HL-60/S4 (cell line): ENCODE data around the gene PLGLB1.
"Not testable (repeated sequence)": the region's sequence is repeated elsewhere in the genome, so short reads cannot be mapped to it uniquely, and the experiment has no call there.

Experiments
- in situ Hi-C: fragments of 300-500 bp; cut with MboI; formaldehyde crosslinking; loops from 2 replicates; pipeline ENCODE4 v1.14.3; 2022; ENCODE audit warnings: low sequenced_read_pairs

PLGLB1 gene

DNA sequence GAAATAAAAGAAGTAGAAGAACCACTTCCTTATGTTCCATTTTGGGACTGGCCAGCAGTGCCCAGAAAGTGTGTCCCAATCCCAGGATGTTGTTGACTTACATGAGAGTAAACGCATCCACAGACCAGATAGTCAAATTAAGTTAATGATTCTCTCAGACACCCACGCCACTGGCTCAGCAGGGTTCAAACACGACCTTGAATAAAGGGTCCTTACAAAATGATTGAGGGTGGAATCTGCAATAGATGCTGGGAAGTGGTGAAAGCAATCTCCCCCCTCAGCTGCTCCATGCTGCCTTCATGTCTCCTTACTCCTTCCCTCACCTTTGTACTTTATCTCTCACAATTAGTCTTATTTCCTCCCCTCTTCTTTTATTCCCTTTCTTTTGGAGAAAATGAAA lies at the start of gene PLGLB1:
TSS of gene PLGLB1 (minus strand) at position 101 of the 400 bp plus-strand sequence. CDS start at position 40, 61 bp downstream.
- in situ Hi-C loops = not testable (repeated sequence)

DNA sequence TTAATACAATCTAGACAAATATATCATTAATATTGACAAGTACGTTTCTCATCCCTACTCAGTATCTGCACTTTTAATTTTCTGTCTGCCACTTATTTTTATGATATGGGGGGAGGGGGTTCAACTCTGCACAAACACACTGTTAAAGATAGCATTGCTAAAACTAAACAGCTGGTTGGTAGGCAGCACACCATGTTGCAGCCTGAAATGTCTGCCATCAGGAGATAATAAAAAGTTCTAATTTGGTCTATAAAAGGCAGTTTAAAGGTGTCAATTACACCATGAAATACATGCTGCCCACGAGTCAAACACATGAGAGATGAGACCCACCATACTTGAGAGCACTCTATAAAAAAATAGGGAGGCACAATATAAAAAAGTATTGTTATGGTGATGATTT lies 42.7 kb upstream of the PLGLB1 start:
- in situ Hi-C loops = not testable (repeated sequence)

DNA sequence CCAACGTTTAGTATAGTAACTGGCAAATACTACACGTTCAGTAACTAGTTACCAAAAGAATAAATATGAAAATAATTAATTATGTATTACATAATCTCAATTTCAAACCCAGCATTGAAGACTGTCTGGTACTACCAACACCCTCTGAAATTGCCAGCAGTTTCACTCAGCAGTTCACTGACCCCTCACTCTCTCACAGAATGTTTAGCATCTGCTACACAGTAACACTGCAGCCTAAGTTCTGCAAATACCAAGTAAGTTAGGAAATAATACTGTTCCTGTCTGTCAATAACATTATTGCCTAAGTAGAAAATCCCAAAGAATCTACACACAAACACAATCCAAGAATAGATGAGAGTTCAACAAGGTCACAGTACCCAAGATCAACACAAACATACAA lies 41.8 kb upstream of the PLGLB1 start:
- in situ Hi-C loops = not testable (repeated sequence)

DNA sequence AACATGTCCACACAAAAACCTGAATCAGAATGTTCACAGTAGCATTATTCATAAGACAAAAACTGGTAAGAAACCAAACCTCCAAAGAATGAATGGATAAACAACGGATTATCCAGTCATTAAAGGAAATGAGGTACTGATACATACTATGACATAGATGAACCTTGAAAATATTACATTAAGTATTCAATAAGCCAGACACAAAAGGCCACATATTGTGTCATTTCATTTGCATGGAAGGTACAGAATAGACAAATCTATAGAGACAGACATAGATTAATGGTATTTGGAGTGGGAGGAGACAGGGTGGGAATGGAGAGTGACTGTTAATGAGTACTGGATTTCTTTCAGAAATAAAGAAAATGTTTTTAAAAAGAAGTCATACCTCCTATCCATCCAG lies 39.9 kb upstream of the PLGLB1 start:
- in situ Hi-C loops = not testable (repeated sequence)

DNA sequence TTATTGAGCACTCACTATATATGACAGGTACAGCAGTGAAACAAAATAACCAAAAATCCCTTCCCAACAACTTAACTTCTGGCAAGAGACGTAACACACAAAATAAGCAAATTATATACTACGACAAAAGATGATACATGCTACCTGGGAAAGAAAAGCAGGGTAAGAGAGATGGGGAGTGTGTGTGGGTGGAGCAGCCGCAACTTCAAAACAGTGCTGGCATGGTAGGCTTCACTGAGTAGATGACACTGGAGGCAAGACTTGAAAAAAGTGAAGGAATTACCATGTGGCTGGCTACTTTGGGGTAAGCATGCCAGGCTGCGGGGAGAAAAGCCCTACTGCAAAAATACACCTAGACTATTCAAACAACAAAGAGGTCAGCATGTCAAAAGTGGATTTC lies 36.0 kb upstream of the PLGLB1 start:
- in situ Hi-C loops = not testable (repeated sequence)

DNA sequence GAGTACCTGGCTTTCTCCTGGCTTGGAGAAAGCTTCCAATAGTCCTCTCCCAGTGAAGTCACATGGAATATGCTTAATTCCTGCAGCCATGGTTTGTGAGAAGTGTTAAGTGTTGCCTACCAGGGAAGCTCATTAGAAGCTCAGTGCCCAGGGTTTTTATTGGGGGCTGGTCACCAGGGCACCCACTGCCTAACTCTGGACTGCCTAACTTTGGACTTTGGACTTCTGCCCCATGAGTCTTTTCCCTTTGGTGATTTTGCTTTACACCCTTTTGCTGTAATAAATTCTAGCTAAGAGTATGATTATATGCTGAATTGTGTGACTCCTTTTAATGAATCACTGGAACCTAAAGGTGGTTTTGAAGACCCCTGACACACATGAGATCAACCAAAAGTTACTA lies 35.2 kb upstream of the PLGLB1 start:
- in situ Hi-C loops = not testable (repeated sequence)

DNA sequence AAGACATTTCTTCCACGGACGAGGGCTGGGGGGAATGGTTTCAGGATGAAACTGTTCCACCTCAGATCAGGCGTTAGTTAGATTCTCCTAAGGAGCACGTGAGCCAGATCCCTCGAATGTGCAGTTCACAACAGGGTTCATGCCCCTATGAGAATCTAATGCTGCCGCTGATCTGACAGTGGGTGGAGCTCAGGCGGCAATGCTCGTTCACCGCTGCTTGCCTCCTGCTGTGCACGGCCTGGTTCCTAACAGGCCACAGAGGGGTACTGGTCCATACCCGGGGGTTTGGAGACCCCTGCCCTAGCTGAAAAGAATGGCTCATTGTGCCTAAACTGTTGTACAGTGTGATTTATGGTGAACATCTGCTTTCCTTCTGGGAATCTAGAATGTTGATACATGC lies 34.8 kb upstream of the PLGLB1 start:
- in situ Hi-C loops = not testable (repeated sequence)

DNA sequence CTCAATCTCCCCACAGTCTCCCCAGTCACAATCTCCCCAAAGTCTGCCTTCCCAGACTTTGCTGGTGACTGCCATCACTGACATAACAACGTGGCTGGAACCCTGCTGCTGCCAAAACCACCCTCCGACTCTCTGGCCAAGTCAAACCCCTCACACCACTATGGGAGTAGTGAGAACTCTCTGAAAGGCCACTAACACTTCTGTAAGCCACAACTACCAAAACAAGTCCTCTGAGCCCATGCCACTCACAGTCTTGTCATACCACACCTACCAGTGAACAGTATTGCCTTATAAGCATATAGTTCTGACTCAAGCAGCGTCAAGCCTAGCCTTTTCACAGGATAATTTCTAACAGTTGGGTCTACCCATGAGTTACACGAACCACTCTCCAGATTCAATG lies 32.7 kb upstream of the PLGLB1 start:
- in situ Hi-C loops = not testable (repeated sequence)

DNA sequence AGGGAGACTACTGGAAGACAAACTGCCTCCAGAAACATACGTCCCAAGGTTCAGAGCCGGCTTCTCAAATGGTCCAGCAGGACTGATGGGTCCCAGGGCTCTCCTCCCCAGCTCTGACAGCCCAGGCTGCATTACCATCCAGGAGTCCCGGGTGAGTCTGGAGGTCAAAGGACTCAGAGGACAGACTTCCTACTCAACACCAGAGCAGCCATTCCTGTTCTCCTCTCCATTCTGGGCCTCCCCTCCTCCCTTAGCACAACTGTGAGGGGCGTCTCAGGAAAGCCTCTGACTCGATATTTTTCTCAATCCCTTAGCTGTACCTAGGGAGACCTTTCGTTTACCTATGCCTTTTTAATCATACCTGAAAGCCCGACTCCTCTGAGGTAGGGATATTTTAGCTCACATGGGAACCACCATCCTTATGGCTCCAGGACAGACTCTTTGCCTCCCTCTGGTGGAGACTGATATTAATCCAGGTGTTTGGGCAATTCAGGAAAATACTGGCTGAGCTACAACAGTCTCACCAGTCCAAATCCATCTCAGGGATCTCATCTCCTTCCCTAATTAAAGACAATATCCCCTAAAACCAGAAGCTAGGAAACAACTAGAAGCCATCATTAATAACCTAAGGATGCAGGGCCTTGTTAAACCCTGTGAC lies 19.8 kb upstream of the PLGLB1 start:
- in situ Hi-C loops = not testable (repeated sequence)

DNA sequence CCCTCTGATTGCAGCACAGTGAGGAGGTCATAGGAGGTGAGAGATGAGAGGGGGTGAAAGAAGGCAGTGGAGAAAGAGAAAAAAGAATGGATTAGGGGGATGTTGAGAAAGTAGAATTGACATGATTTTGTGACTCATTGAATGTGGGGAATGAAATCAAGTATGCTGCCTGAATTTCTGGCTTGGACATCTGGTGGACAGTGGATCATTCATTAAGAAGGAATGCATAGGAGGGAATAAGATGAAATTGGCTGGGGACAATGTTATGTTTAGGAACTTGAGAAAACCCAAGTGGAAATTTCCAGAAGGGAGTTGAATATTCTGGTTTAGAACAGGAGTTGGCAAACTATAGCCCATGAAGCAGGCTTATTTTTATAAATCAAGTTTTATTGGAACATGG lies 7.0 kb upstream of the PLGLB1 start:
- in situ Hi-C loops = not testable (repeated sequence)

DNA sequence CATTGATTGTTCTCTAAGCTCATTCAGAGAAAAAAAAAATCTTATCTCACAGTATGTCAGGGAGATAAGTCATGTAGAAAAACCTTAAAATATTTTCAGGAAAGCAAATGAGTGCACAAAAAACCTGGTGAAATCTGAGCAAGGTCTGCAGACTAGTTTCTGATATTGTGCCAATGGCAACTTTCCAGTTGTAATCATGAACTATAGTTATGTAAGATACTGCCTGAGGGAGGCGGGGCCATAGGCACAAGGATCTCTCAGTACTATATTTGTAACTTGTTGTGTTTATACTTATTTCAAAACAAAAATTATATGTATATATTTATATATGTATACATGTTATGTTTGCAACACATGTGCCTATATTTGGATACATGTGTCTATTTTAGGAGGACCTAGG lies 5.2 kb upstream of the PLGLB1 start:
- in situ Hi-C loops = not testable (repeated sequence)

DNA sequence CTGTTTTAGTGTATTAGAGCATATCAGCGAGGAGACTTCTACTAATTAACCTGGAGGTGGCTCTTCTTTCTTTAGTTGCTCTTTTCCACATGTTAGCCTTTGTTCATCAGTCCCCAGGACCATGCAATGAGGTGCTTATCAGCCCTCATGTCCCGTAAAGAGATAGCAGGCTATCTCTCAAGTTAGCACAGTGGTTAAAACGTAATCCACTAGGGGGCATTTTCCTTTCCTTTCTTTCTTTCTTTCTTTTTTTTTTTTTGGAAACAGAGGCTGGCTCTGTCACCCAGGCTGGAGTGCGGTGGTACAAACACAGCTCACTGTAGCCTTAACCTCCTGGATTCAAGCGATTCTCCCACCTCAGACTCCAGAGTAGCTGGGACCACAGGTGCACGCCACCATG lies 4.3 kb upstream of the PLGLB1 start:
- in situ Hi-C loops = not testable (repeated sequence)

DNA sequence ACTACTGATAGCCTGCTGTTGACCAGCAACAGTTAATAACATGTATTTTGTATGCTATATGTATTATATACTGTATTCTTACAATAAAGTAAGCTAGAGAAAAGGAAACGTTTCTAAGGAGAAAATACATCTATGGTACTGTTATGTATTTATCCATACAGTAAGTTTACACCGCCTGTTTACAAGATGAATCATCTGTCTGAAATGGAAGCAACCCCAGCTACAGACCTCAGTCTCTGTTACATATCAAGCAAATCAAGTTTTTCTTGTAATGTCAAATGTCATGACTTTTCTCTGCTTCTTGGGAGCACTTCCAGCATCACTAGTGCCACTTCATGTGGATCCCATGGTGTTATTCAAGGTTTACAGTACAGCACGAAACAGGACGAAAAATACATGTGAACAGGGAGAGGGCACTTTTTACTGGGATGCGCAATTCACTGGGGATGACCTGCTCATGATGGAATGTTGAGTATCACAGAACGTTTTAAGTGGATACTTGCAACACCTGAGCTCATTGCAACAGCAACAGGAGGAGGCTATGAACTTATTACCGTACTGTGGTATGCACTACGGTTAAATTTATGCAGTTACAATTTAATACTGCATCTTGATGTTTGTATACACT lies 2.5 kb upstream of the PLGLB1 start:
- in situ Hi-C loops = not testable (repeated sequence)

DNA sequence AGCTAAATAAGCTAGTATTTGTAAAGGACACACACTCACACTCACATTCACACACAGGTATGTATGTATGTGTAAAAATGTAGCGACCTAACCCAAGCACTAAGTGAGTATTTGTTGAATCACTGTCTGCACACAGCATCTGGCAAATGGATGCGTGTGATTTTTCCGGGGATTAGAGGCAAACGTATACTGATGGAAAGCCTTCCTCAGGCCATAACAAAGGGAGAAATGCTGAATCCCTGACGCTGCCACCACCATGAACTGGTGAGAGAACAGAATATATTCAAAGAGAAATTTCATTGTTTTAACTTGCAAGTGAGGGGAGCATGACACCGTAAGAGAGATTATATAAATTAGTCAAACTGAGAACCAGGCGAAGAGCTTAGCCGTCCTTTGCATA lies 601 bp downstream of the PLGLB1 start:
- in situ Hi-C loops = not testable (repeated sequence)

DNA sequence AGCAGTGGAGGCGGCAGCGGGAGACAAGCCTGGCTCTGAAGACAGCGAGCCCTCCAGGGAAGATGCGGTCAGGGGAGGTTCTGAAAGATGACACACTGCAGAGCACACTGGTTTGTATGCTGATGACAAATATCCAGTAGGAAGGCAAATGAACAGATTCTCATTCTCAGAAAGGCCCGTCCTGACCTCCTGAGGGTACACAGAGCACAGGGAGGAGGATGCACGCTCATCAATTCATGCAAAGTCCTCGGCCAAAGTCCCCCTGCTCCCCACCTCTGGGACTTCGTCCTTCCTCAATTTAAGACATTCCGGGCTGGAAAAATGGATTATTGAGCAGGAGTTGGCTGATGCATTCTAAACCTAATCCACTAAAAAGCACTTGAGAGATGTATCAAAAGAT lies 2.6 kb downstream of the PLGLB1 start:
- in situ Hi-C loops = not testable (repeated sequence)

DNA sequence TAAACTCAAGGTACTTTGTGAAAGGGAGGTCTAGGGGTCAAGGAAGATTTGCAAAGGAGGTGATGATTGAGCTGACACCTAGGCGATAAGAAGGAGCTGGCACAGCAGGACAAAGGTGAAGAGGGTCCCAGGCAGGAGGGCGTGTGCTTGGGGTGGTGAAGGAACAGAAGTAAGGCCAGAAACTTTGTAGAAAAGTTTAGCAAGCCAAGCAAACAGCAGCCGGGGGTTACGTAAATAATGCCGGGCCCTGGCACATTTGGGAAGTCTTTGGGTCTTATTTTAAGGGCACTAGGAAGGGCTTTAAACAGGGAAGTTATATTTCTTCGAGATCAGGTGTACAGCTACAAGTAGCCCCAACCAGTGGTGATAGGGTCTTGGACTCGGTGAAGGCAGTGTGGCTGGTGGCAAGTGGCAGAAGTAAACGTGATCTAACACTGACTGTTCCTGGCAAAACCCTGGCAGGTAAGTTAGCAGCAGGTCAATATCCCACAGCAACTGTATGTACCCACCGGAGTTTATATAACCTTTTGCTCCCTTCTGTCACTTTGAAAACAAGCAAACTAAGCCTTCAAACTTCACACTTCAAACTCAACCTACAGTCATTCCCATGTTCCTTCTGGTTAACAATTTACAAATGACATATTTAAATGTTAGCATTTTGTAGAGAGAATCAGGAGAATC lies 7.0 kb downstream of the PLGLB1 start:
- in situ Hi-C loops = not testable (repeated sequence)

DNA sequence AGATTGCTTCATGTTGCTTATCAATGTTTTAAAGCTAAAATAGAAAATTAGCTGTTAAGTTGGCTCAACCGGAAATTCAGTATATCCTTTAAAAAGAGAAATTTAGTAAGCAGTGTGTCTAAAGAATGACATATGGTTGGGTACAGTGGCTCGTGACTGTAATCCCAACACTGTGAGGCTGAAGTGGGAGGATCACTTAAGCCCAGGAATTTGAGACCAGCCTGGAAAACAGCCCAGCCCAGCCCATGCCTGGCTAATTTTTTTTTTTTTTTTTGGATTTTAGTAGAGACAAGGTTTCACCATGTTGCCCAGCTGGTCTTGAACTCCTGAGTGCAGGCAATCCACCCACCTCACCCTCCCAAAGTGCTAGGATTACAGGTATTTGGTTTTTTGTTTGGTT lies 17.2 kb downstream of the PLGLB1 start:
- in situ Hi-C loops = not testable (repeated sequence)
